ENCODE data around the gene ZNF407.

Gene ZNF407

GRCh38 chr18:74689251-74689650, 91.6 kb downstream of the ZNF407 start:
- no peak overlapping the region for H3K4me3 ChIP-seq (replicated peaks in 1 of 2; ENCODE audit: low read depth in 2 of 2, low read length in 2 of 2)
- no peak for TF ChIP-seq CTCF (IDR thresholded peaks at IDR 0.05; ENCODE audit: low read depth, low read length)
- peak; percentile 7 to 76 for DNase-seq (ENCODE audit: low read depth in 2 of 2)

- DNase-seq (ENCODE audit: low read depth in 2 of 2), result no peak
- TF ChIP-seq CTCF (IDR thresholded peaks at IDR 0.05; ENCODE audit: low read depth, low read length), result no peak
- H3K4me3 ChIP-seq (replicated peaks in 1 of 2; ENCODE audit: low read depth in 2 of 2, low read length in 2 of 2), result no peak overlapping the region
Observed at GRCh38 chr18:74692367-74693013, 94.8 kb downstream of the ZNF407 start.

- no peak for TF ChIP-seq CTCF (IDR thresholded peaks at IDR 0.05; ENCODE audit: low read depth, low read length)
- no peak overlapping the region for H3K4me3 ChIP-seq (replicated peaks in 1 of 2; ENCODE audit: low read depth in 2 of 2, low read length in 2 of 2)
- DNase-seq (ENCODE audit: low read depth in 2 of 2), result peak in 1 of 2 donors; percentile 20
Observed at GRCh38 chr18:74694436-74694835, 96.8 kb downstream of the ZNF407 start.

- no peak for DNase-seq (ENCODE audit: low read depth in 2 of 2)
- TF ChIP-seq CTCF (IDR thresholded peaks at IDR 0.05; ENCODE audit: low read depth, low read length), result no peak
- H3K4me3 ChIP-seq (replicated peaks in 1 of 2; ENCODE audit: low read depth in 2 of 2, low read length in 2 of 2), result no peak overlapping the region
Observed at GRCh38 chr18:74695170-74695569, 97.5 kb downstream of the ZNF407 start.

GRCh38 chr18:74698881-74699280, 101.2 kb downstream of the ZNF407 start:
- no peak overlapping the region for H3K4me3 ChIP-seq (replicated peaks in 1 of 2; ENCODE audit: low read depth in 2 of 2, low read length in 2 of 2)
- DNase-seq (ENCODE audit: low read depth in 2 of 2), result no peak
- no peak for TF ChIP-seq CTCF (IDR thresholded peaks at IDR 0.05; ENCODE audit: low read depth, low read length)

GRCh38 chr18:74699455-74699854, 101.8 kb downstream of the ZNF407 start:
- no peak overlapping the region for H3K4me3 ChIP-seq (replicated peaks in 1 of 2; ENCODE audit: low read depth in 2 of 2, low read length in 2 of 2)
- TF ChIP-seq CTCF (IDR thresholded peaks at IDR 0.05; ENCODE audit: low read depth, low read length), result no peak
- DNase-seq (ENCODE audit: low read depth in 2 of 2), result no peak

GRCh38 chr18:74702950-74703349, 105.3 kb downstream of the ZNF407 start:
- no peak for TF ChIP-seq CTCF (IDR thresholded peaks at IDR 0.05; ENCODE audit: low read depth, low read length)
- DNase-seq (ENCODE audit: low read depth in 2 of 2), result no peak
- H3K4me3 ChIP-seq (replicated peaks in 1 of 2; ENCODE audit: low read depth in 2 of 2, low read length in 2 of 2), result no peak overlapping the region
